Astrocyte (in vitro differentiated cells and primary cell): ENCODE results near the gene IER2. TPM values are rescaled to one million over a fixed set of nuclear protein-coding genes. Genes with fewer than 3 reads are reported as not detected.

Source experiments
- DNase-seq: peaks from one replicate; pipeline ENCODE4 v3.0.0-alpha.2; 2010; ENCODE audit warnings: low read depth
- FAIRE-seq: peaks from 2 replicates; lab custom pipeline; 2011; peaks lifted over from hg19 to GRCh38; lab: Jason Lieb, UNC
- H2AFZ ChIP-seq: 2 replicates; pipeline ENCODE4 v1.6.0; 2012; ENCODE audit warnings: low read depth, low read length, inconsistent platforms
- H3K27ac ChIP-seq: 2 replicates; pipeline ENCODE4 v1.5.1; 2011; ENCODE audit warnings: low read depth, low read length, inconsistent platforms
- H3K27me3 ChIP-seq: 2 replicates; pipeline ENCODE4 v1.6.0; 2011; ENCODE audit warnings: low read length, inconsistent platforms; ENCODE audit not compliant: insufficient read depth
- H3K36me3 ChIP-seq: 2 replicates; pipeline ENCODE4 v1.5.1; 2011; ENCODE audit warnings: low read length, inconsistent platforms; ENCODE audit not compliant: insufficient read depth
- H3K4me1 ChIP-seq: 2 replicates; pipeline ENCODE4 v1.5.1; 2011; ENCODE audit warnings: low read length, inconsistent platforms; ENCODE audit not compliant: insufficient read depth
- H3K4me2 ChIP-seq: 2 replicates; pipeline ENCODE4 v1.6.0; 2012; ENCODE audit warnings: low read length, inconsistent platforms
- H3K4me3 ChIP-seq: 2 replicates; pipeline ENCODE4 v1.5.1; 2011; ENCODE audit warnings: low read depth, mild to moderate bottlenecking, low read length, inconsistent platforms; ENCODE audit not compliant: insufficient read depth
- H3K79me2 ChIP-seq: 2 replicates; pipeline ENCODE4 v1.6.0; 2012; ENCODE audit warnings: mild to moderate bottlenecking, low read length, inconsistent platforms; ENCODE audit not compliant: insufficient read depth
- H3K9ac ChIP-seq: 2 replicates; pipeline ENCODE4 v1.6.0; 2012; ENCODE audit warnings: mild to moderate bottlenecking, low read length, inconsistent platforms
- H3K9me3 ChIP-seq: 2 replicates; pipeline ENCODE4 v1.5.1; 2012; ENCODE audit warnings: low read depth, mild to moderate bottlenecking, low read length, inconsistent platforms; ENCODE audit not compliant: insufficient read depth
- H4K20me1 ChIP-seq: 2 replicates; pipeline ENCODE4 v1.6.0; 2012; ENCODE audit warnings: low read length, inconsistent platforms; ENCODE audit not compliant: insufficient read depth
- H3K27ac Mint-ChIP-seq: one replicate; pipeline ENCODE4 v1.8.0; 2021; ENCODE audit warnings: mild to moderate bottlenecking, mixed read lengths; ENCODE audit not compliant: unreplicated experiment
- H3K27me3 Mint-ChIP-seq: one replicate; pipeline ENCODE4 v1.8.0; 2021; ENCODE audit warnings: low read depth, mixed read lengths; ENCODE audit not compliant: unreplicated experiment
- H3K36me3 Mint-ChIP-seq: one replicate; pipeline ENCODE4 v1.8.0; 2021; ENCODE audit warnings: low read depth, mixed read lengths; ENCODE audit not compliant: unreplicated experiment
- H3K4me1 Mint-ChIP-seq: one replicate; pipeline ENCODE4 v1.8.0; 2021; ENCODE audit warnings: low read depth, mixed read lengths; ENCODE audit not compliant: unreplicated experiment
- H3K4me3 Mint-ChIP-seq: one replicate; pipeline ENCODE4 v1.8.0; 2021; ENCODE audit warnings: mild to moderate bottlenecking, moderate library complexity, mixed read lengths; ENCODE audit not compliant: unreplicated experiment
- H3K9me3 Mint-ChIP-seq: one replicate; pipeline ENCODE4 v1.8.0; 2021; ENCODE audit warnings: mild to moderate bottlenecking, mixed read lengths; ENCODE audit not compliant: unreplicated experiment
- EZH2 ChIP-seq: IDR thresholded peaks from 2 replicates; pipeline ENCODE4 v1.6.1; 2012; ENCODE audit warnings: mild to moderate bottlenecking, low read length, inconsistent platforms; ENCODE audit not compliant: insufficient read depth
- total RNA-seq: library from RNA; stranded (reverse); gene quantifications from 2 replicates; pipeline ENCODE4 v1.2.1, GENCODE V29; 2021
- TF ChIP-seq, protein P1 (sequence below): IDR thresholded peaks from 2 replicates; pipeline ENCODE4 v1.5.1; 2011; ENCODE audit warnings: low read depth, mild to moderate bottlenecking, inconsistent platforms, low read length, moderate library complexity; ENCODE audit not compliant: insufficient read depth

Gene IER2
- total RNA-seq, 1 donor from 2014 or later, result 71.3 TPM

DNA sequence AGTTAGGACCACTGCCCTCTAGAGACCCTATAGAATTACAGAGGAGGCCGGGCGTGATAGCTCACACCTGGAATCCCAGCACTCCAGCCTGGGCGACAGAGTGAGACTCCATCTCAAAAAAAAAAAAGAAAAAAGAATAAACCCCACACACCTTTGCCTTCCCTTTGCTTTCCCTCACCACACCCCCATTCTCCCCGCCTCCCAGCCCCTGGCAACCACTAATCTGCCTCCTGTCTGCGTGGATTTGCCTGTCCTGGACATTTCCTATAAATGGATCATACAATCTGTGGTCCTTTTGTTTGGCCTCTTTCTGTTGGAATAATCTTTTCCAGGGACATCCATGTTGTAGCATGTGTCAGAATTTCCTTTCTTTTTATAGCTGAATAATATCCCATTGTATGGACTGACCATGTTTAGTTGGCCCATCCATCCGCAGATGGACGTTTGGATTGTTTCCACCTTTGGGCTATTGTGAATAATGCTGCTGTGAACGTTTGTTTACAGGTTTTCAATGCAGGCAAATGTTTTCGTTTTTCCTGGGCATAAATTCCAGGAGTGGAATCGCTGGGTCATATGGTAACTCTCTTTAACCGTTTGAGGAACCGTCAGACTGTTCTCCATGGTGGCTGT is 16.9 kb upstream of the IER2 start:
- H3K27me3 ChIP-seq, result no peaks in the 10 kb centered on the region
- no peak overlapping the region for H3K27ac ChIP-seq
- no peak overlapping the region for H3K4me2 ChIP-seq
- FAIRE-seq (no peak), DNase-seq (no peak)
- TF ChIP-seq, protein P1, sequence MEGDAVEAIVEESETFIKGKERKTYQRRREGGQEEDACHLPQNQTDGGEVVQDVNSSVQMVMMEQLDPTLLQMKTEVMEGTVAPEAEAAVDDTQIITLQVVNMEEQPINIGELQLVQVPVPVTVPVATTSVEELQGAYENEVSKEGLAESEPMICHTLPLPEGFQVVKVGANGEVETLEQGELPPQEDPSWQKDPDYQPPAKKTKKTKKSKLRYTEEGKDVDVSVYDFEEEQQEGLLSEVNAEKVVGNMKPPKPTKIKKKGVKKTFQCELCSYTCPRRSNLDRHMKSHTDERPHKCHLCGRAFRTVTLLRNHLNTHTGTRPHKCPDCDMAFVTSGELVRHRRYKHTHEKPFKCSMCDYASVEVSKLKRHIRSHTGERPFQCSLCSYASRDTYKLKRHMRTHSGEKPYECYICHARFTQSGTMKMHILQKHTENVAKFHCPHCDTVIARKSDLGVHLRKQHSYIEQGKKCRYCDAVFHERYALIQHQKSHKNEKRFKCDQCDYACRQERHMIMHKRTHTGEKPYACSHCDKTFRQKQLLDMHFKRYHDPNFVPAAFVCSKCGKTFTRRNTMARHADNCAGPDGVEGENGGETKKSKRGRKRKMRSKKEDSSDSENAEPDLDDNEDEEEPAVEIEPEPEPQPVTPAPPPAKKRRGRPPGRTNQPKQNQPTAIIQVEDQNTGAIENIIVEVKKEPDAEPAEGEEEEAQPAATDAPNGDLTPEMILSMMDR, result no peak
- no peak for TF ChIP-seq EZH2
- peaks cover 95% of the 10 kb centered on the region for H3K79me2 ChIP-seq
- H3K27me3 Mint-ChIP-seq, result no peaks in the 10 kb centered on the region
- peaks cover 19% of the 10 kb centered on the region for H3K4me1 Mint-ChIP-seq
- H3K4me3 Mint-ChIP-seq, result peak overlapping the region; percentile 62
- H4K20me1 ChIP-seq, result peaks cover 93% of the 10 kb centered on the region
- H3K36me3 Mint-ChIP-seq, result peaks cover 21% of the 10 kb centered on the region
- H3K9me3 ChIP-seq, result no peaks in the 10 kb centered on the region
- H2AFZ ChIP-seq, result no peak overlapping the region
- peaks cover 15% of the 10 kb centered on the region for H3K4me1 ChIP-seq
- no peaks in the 10 kb centered on the region for H3K9me3 Mint-ChIP-seq
- no peak overlapping the region for H3K4me3 ChIP-seq
- peaks cover 6% of the 10 kb centered on the region for H3K36me3 ChIP-seq
- no peak overlapping the region for H3K9ac ChIP-seq
- H3K27ac Mint-ChIP-seq, result peak overlapping the region; percentile 3

DNA sequence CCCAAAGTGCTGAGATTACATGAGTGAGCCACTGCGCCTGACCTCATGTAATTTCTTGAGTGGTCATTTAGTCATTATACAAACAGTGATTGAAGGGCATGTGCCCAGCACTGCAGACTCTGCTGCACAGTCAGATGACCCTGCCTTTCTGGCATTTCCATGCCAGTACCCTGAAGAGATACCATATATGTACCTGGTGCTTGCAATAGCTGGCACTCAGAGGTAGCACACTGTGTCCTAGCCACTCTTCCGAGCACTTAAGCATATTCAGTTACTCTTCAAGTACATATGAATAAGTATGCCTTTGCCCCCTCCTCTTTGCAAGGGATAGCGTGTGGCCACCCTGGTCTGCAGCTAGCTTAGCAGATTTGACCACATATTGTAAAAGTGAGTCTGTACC is 15.6 kb upstream of the IER2 start:
- H3K4me2 ChIP-seq, result no peak overlapping the region
- no peak overlapping the region for H3K27ac ChIP-seq
- TF ChIP-seq, protein P1, result no peak
- peaks cover 84% of the 10 kb centered on the region for H3K79me2 ChIP-seq
- Mint-ChIP-seq H3K27ac (no peak overlapping the region), H3K9me3 (no peaks in the 10 kb centered on the region), H3K36me3 (peaks cover 21% of the 10 kb centered on the region), H3K27me3 (no peaks in the 10 kb centered on the region), H3K4me3 (no peak overlapping the region), H3K4me1 (peaks cover 14% of the 10 kb centered on the region)
- no peak overlapping the region for H2AFZ ChIP-seq
- peaks cover 6% of the 10 kb centered on the region for H3K36me3 ChIP-seq
- no peak overlapping the region for H3K9ac ChIP-seq
- no peak overlapping the region for H3K4me3 ChIP-seq
- H4K20me1 ChIP-seq, result peaks cover 80% of the 10 kb centered on the region
- no peaks in the 10 kb centered on the region for H3K27me3 ChIP-seq
- peaks cover 15% of the 10 kb centered on the region for H3K4me1 ChIP-seq
- no peaks in the 10 kb centered on the region for H3K9me3 ChIP-seq
- DNase-seq (no peak), FAIRE-seq (no peak)
